ENCODE results near the gene CBFB. TPM values are rescaled to one million over a fixed set of nuclear protein-coding genes. Genes with fewer than 3 reads are reported as not detected.

Gene CBFB
- total and polyA plus RNA-seq, 9 of the 15 experiments (the other 6 are each of a cell fraction or from before 2014, with no cell fraction given): 22.0 to 112 (median 66.5) TPM

DNA sequence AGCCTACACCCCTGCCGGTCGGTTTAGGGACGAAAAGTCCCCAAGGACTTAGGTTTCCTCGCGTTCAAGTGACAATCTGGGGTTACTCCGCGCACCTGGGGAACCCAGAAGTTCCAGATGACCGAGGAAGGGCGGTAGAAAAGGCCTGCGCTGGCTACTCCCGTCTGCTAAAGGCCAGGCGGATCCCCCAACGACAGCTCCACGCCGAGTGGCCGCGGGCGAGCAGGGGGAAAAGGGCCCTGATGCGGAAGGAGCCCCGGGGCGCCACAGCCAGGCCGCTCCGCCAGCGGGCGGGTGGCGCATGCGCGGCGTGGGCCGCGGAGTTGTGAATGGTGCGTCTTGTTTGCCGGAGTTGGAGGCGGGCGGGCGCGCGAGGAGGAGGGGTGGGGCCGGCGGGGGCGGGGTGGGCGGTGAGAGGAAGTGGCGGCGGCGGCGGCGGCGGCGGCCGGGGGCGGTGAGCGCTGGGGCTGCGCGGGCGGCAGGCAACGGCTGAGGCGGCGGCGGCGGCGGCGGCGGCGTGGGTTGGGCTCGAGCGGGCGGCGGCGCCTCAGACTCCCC lies at the start of gene CBFB (continued):
- TF ChIP-seq, protein P1, sequence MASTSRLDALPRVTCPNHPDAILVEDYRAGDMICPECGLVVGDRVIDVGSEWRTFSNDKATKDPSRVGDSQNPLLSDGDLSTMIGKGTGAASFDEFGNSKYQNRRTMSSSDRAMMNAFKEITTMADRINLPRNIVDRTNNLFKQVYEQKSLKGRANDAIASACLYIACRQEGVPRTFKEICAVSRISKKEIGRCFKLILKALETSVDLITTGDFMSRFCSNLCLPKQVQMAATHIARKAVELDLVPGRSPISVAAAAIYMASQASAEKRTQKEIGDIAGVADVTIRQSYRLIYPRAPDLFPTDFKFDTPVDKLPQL (IDR thresholded peaks at IDR 0.05; ENCODE audit: extremely low read depth, insufficient read length): peak; percentile 10
- TF ChIP-seq PHF20 (IDR thresholded peaks at IDR 0.05; ENCODE audit: partially characterized antibody) (peak; percentile 94), JUNB (CRISPR knock-in tag; conservative IDR thresholded peaks at IDR 0.05) (0 out of 2 replicates have a peak, but pooled peaks have one; percentile 34), NR2C1 (IDR thresholded peaks at IDR 0.05) (0 out of 2 replicates have a peak, but pooled peaks have one; percentile 2), NR2C1 (tag; IDR thresholded peaks at IDR 0.05) (no peak), SNIP1 (IDR thresholded peaks at IDR 0.05; ENCODE audit: low read depth) (no peak), TCF7 (IDR thresholded peaks at IDR 0.05; ENCODE audit: borderline replicate concordance) (no peak), KDM2B (CRISPR knock-in tag; IDR thresholded peaks at IDR 0.05) (peak; percentile 73; the same call in 1 of the 2 replicates), CBFA2T3 (IDR thresholded peaks at IDR 0.05) (no peak; the same call in 1 of the 2 replicates), SAFB2 (IDR thresholded peaks at IDR 0.05; ENCODE audit: borderline replicate concordance, low read depth, low read length, severe bottlenecking) (no peak), PCBP2 (IDR thresholded peaks at IDR 0.05; ENCODE audit: low read depth, low read length, poor library complexity, severe bottlenecking) (no peak), ZNF41 (CRISPR knock-in tag; conservative IDR thresholded peaks at IDR 0.05) (0 out of 2 replicates have a peak, but pooled peaks have one; percentile 64), CBX2 (IDR thresholded peaks at IDR 0.05; ENCODE audit: insufficient read depth, low read length, poor library complexity, severe bottlenecking) (no peak), KDM4B (IDR thresholded peaks at IDR 0.05; ENCODE audit: borderline replicate concordance in 2 of 2, low read depth in 1 of 2) (0 out of 4 replicates have a peak, but pooled peaks of 1 of the 2 experiments have one; percentile 32), DACH1 (IDR thresholded peaks at IDR 0.05; ENCODE audit: partially characterized antibody) (no peak)
- TF ChIP-seq, protein P2, sequence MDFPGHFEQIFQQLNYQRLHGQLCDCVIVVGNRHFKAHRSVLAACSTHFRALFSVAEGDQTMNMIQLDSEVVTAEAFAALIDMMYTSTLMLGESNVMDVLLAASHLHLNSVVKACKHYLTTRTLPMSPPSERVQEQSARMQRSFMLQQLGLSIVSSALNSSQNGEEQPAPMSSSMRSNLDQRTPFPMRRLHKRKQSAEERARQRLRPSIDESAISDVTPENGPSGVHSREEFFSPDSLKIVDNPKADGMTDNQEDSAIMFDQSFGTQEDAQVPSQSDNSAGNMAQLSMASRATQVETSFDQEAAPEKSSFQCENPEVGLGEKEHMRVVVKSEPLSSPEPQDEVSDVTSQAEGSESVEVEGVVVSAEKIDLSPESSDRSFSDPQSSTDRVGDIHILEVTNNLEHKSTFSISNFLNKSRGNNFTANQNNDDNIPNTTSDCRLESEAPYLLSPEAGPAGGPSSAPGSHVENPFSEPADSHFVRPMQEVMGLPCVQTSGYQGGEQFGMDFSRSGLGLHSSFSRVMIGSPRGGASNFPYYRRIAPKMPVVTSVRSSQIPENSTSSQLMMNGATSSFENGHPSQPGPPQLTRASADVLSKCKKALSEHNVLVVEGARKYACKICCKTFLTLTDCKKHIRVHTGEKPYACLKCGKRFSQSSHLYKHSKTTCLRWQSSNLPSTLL (IDR thresholded peaks at IDR 0.05): no peak
- TF ChIP-seq, protein P3, sequence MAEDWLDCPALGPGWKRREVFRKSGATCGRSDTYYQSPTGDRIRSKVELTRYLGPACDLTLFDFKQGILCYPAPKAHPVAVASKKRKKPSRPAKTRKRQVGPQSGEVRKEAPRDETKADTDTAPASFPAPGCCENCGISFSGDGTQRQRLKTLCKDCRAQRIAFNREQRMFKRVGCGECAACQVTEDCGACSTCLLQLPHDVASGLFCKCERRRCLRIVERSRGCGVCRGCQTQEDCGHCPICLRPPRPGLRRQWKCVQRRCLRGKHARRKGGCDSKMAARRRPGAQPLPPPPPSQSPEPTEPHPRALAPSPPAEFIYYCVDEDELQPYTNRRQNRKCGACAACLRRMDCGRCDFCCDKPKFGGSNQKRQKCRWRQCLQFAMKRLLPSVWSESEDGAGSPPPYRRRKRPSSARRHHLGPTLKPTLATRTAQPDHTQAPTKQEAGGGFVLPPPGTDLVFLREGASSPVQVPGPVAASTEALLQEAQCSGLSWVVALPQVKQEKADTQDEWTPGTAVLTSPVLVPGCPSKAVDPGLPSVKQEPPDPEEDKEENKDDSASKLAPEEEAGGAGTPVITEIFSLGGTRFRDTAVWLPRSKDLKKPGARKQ (CRISPR knock-in tag; IDR thresholded peaks at IDR 0.05): no peak
- TF ChIP-seq, protein P4, sequence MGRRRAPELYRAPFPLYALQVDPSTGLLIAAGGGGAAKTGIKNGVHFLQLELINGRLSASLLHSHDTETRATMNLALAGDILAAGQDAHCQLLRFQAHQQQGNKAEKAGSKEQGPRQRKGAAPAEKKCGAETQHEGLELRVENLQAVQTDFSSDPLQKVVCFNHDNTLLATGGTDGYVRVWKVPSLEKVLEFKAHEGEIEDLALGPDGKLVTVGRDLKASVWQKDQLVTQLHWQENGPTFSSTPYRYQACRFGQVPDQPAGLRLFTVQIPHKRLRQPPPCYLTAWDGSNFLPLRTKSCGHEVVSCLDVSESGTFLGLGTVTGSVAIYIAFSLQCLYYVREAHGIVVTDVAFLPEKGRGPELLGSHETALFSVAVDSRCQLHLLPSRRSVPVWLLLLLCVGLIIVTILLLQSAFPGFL (CRISPR knock-in tag; IDR thresholded peaks at IDR 0.05): no peak; the same call in 1 of the 2 replicates
- TF ChIP-seq, protein P5, sequence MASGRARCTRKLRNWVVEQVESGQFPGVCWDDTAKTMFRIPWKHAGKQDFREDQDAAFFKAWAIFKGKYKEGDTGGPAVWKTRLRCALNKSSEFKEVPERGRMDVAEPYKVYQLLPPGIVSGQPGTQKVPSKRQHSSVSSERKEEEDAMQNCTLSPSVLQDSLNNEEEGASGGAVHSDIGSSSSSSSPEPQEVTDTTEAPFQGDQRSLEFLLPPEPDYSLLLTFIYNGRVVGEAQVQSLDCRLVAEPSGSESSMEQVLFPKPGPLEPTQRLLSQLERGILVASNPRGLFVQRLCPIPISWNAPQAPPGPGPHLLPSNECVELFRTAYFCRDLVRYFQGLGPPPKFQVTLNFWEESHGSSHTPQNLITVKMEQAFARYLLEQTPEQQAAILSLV (tag; IDR thresholded peaks at IDR 0.05): no peak
- TF ChIP-seq, protein P6, sequence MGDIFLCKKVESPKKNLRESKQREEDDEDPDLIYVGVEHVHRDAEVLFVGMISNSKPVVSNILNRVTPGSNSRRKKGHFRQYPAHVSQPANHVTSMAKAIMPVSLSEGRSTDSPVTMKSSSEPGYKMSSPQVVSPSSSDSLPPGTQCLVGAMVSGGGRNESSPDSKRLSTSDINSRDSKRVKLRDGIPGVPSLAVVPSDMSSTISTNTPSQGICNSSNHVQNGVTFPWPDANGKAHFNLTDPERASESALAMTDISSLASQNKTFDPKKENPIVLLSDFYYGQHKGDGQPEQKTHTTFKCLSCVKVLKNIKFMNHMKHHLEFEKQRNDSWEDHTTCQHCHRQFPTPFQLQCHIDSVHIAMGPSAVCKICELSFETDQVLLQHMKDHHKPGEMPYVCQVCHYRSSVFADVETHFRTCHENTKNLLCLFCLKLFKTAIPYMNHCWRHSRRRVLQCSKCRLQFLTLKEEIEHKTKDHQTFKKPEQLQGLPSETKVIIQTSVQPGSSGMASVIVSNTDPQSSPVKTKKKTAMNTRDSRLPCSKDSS (IDR thresholded peaks at IDR 0.05; ENCODE audit: low read depth, partially characterized antibody): no peak
